Stimulated activated CD4-positive, alpha-beta T cell treated with anti-CD3 and anti-CD28 coated beads, Interleukin-2, amount 100 ng/mL, for 4 hours (primary cell): ENCODE data around the gene MBIP.
A peak's percentile ranks its signal among the peaks of the same experiment; 100 is the strongest.
"Not testable (repeated sequence)": the region's sequence is repeated elsewhere in the genome, so short reads cannot be mapped to it uniquely, and the experiment has no call there.

Experiments
- DNase-seq: peaks from one replicate; pipeline ENCODE4 v3.0.0-alpha.2; 2020; ENCODE audit warnings: low read depth

The MBIP gene

GRCh38 chr14:36320200-36320896 is at the start of gene MBIP:
TSS of gene MBIP (minus strand) at chr14:36320637. CDS start at chr14:36320588, 49 bp downstream.
- DNase-seq: peak; percentile 86

- no peak for DNase-seq
Observed at GRCh38 chr14:36367985-36368774, 47.7 kb upstream of the MBIP start.

GRCh38 chr14:36365766-36366165 is 45.3 kb upstream of the MBIP start:
- no peak for DNase-seq

- DNase-seq: no peak
Observed at GRCh38 chr14:36363704-36364103, 43.3 kb upstream of the MBIP start.

GRCh38 chr14:36362648-36363047 is 42.2 kb upstream of the MBIP start:
- no peak for DNase-seq

GRCh38 chr14:36361210-36361853 is 40.9 kb upstream of the MBIP start:
- DNase-seq: no peak

GRCh38 chr14:36356862-36357261 is 36.4 kb upstream of the MBIP start:
- DNase-seq: no peak

- no peak for DNase-seq
Observed at GRCh38 chr14:36346052-36346451, 25.6 kb upstream of the MBIP start.

GRCh38 chr14:36344211-36344610 is 23.8 kb upstream of the MBIP start:
- no peak for DNase-seq

- not testable (repeated sequence) for DNase-seq
Observed at GRCh38 chr14:36341811-36342210, 21.4 kb upstream of the MBIP start.

- no peak for DNase-seq
Observed at GRCh38 chr14:36340276-36340890, 19.9 kb upstream of the MBIP start.

- no peak for DNase-seq
Observed at GRCh38 chr14:36339816-36340215, 19.4 kb upstream of the MBIP start.

- DNase-seq: no peak
Observed at GRCh38 chr14:36333119-36333518, 12.7 kb upstream of the MBIP start.

- not testable (repeated sequence) for DNase-seq
Observed at GRCh38 chr14:36327573-36327972, 7.1 kb upstream of the MBIP start.

- DNase-seq: no peak
Observed at GRCh38 chr14:36325853-36326252, 5.4 kb upstream of the MBIP start.

- no peak for DNase-seq
Observed at GRCh38 chr14:36324897-36325296, 4.5 kb upstream of the MBIP start.

GRCh38 chr14:36320897-36321381 is 502 bp upstream of the MBIP start:
- DNase-seq: no peak

GRCh38 chr14:36319899-36320199 is 588 bp downstream of the MBIP start:
- no peak for DNase-seq

- DNase-seq: no peak
Observed at GRCh38 chr14:36317650-36318049, 2.8 kb downstream of the MBIP start.

GRCh38 chr14:36316131-36316530 is 4.3 kb downstream of the MBIP start:
- DNase-seq: no peak

GRCh38 chr14:36315159-36315853 is 5.1 kb downstream of the MBIP start:
- DNase-seq: peak; percentile 19

- DNase-seq: no peak
Observed at GRCh38 chr14:36313898-36314297, 6.5 kb downstream of the MBIP start.
